Choroid plexus epithelial cell (primary cell): Measurements from ENCODE around the gene RPP40.

ENCODE experiments used
- DNase-seq: peaks from one replicate; pipeline ENCODE4 v3.0.0-alpha.2; 2010; ENCODE audit warnings: low read depth
- H3K4me3 ChIP-seq: 2 replicates; pipeline ENCODE4 v1.5.1; 2011; ENCODE audit warnings: low read depth, mild to moderate bottlenecking, control low read depth, low read length, moderate library complexity
- CTCF ChIP-seq: conservative IDR thresholded peaks from 2 replicates; pipeline ENCODE4 v1.5.1; 2011; ENCODE audit warnings: low read depth, mild to moderate bottlenecking, control low read depth, inconsistent platforms, low read length, moderate library complexity

The RPP40 gene

GRCh38 chr6:4981761-4982160 lies 22.1 kb downstream of the RPP40 start:
- no peak overlapping the region for H3K4me3 ChIP-seq
- TF ChIP-seq CTCF = no peak
- no peak for DNase-seq

GRCh38 chr6:4979426-4979825 lies 24.4 kb downstream of the RPP40 start:
- no peak for TF ChIP-seq CTCF
- no peak overlapping the region for H3K4me3 ChIP-seq
- DNase-seq = peak; percentile 16

- DNase-seq = no peak
- no peak overlapping the region for H3K4me3 ChIP-seq
- TF ChIP-seq CTCF = no peak
Observed at GRCh38 chr6:4977468-4977867, 26.4 kb downstream of the RPP40 start.

- DNase-seq = no peak
- TF ChIP-seq CTCF = no peak
Observed at GRCh38 chr6:4975506-4975905, 28.3 kb downstream of the RPP40 start.

GRCh38 chr6:4974962-4975361 lies 28.9 kb downstream of the RPP40 start:
- no peak for TF ChIP-seq CTCF
- H3K4me3 ChIP-seq = no peak overlapping the region
- DNase-seq = no peak

More at GRCh38 chr6:4975506-4975905, 28.3 kb downstream of the RPP40 start:
- no peak overlapping the region for H3K4me3 ChIP-seq

GRCh38 chr6:4973982-4974745 lies 29.7 kb downstream of the RPP40 start:
- DNase-seq = peak; percentile 63
- TF ChIP-seq CTCF = no peak
- H3K4me3 ChIP-seq = no peak overlapping the region

GRCh38 chr6:4973415-4973814 lies 30.4 kb downstream of the RPP40 start:
- H3K4me3 ChIP-seq = no peak overlapping the region
- no peak for DNase-seq
- no peak for TF ChIP-seq CTCF
